ENCODE measurements around the gene PRR19. TPM values are rescaled to one million over a fixed set of nuclear protein-coding genes. Genes with fewer than 3 reads are reported as not detected.
"Not testable (repeated sequence)": the region's sequence is repeated elsewhere in the genome, so short reads cannot be mapped to it uniquely, and the experiment has no call there.

The PRR19 gene
- polyA plus RNA-seq, 1 donor from 2014 or later = 2.4 TPM

- TF ChIP-seq MXI1 (conservative IDR thresholded peaks at IDR 0.05; ENCODE audit: poor library complexity, severe bottlenecking) = peak; percentile 81
- TF ChIP-seq SMC3 (conservative IDR thresholded peaks at IDR 0.05; ENCODE audit: poor library complexity) = peak; percentile 31
- TF ChIP-seq, protein P1, sequence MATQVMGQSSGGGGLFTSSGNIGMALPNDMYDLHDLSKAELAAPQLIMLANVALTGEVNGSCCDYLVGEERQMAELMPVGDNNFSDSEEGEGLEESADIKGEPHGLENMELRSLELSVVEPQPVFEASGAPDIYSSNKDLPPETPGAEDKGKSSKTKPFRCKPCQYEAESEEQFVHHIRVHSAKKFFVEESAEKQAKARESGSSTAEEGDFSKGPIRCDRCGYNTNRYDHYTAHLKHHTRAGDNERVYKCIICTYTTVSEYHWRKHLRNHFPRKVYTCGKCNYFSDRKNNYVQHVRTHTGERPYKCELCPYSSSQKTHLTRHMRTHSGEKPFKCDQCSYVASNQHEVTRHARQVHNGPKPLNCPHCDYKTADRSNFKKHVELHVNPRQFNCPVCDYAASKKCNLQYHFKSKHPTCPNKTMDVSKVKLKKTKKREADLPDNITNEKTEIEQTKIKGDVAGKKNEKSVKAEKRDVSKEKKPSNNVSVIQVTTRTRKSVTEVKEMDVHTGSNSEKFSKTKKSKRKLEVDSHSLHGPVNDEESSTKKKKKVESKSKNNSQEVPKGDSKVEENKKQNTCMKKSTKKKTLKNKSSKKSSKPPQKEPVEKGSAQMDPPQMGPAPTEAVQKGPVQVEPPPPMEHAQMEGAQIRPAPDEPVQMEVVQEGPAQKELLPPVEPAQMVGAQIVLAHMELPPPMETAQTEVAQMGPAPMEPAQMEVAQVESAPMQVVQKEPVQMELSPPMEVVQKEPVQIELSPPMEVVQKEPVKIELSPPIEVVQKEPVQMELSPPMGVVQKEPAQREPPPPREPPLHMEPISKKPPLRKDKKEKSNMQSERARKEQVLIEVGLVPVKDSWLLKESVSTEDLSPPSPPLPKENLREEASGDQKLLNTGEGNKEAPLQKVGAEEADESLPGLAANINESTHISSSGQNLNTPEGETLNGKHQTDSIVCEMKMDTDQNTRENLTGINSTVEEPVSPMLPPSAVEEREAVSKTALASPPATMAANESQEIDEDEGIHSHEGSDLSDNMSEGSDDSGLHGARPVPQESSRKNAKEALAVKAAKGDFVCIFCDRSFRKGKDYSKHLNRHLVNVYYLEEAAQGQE (IDR thresholded peaks at IDR 0.05; ENCODE audit: borderline replicate concordance) = no peak
- TF ChIP-seq POLR2AphosphoS5 (IDR thresholded peaks at IDR 0.05) = peak; percentile 82
- peak; percentile 39 for TF ChIP-seq TAF1 (IDR thresholded peaks at IDR 0.05; ENCODE audit: low read depth)
- no peaks in the 10 kb centered on the region for H3K36me3 ChIP-seq (ENCODE audit: insufficient read depth, low read length)
- peak within 1 kb of the TSS; percentile 97 for H3K4me3 ChIP-seq (ENCODE audit: low read length)
- no peaks in the 10 kb centered on the region for H3K9me3 ChIP-seq (ENCODE audit: low read length)
- no peaks in the 10 kb centered on the region for H4K20me1 ChIP-seq (ENCODE audit: insufficient read depth)
- peak within 1 kb of the TSS; percentile 90 for H3K27ac ChIP-seq (ENCODE audit: low read length)
- no peaks in the 10 kb centered on the region for H3K9me2 ChIP-seq (ENCODE audit: insufficient read depth, low read length)
- no peaks in the 10 kb centered on the region for H3K27me3 ChIP-seq (ENCODE audit: insufficient read depth, low read depth, low read length)
- H3K4me2 ChIP-seq (ENCODE audit: low read length) = peak within 1 kb of the TSS; percentile 92
- peak within 1 kb of the TSS; percentile 45 for H2AFZ ChIP-seq (ENCODE audit: low read depth, low read length)
- H3K79me2 ChIP-seq (replicated peaks; ENCODE audit: insufficient read depth, low read length) = peaks cover 20% of the 10 kb centered on the region
- no peaks in the 10 kb centered on the region for H3F3A ChIP-seq (ENCODE audit: insufficient read depth, low read length, poor library complexity, severe bottlenecking)
- peak within 1 kb of the TSS; percentile 87 for H3K9ac ChIP-seq (ENCODE audit: low read length)
Measured at GRCh38 chr19:42254850-42255765, 46.8 kb upstream of the PRR19 start, which contains the start of gene ERF. ERF (minus strand) TSS chr19:42255128; CDS start chr19:42254999, 129 bp downstream.

GRCh38 chr19:42255766-42256745 is 45.9 kb upstream of the PRR19 start:
- no peaks in the 10 kb centered on the region for H3K36me3 ChIP-seq (ENCODE audit: insufficient read depth, low read length)
- no peak for TF ChIP-seq EZH2 (IDR thresholded peaks at IDR 0.05; ENCODE audit: borderline replicate concordance, insufficient read depth, low read length, poor library complexity, severe bottlenecking)
- TF ChIP-seq POLR2AphosphoS5 (IDR thresholded peaks at IDR 0.05) = no peak
- TF ChIP-seq TAF1 (IDR thresholded peaks at IDR 0.05; ENCODE audit: low read depth) = no peak
- TF ChIP-seq, protein P1 (IDR thresholded peaks at IDR 0.05; ENCODE audit: borderline replicate concordance) = peak; percentile 60
- TF ChIP-seq, protein P2, sequence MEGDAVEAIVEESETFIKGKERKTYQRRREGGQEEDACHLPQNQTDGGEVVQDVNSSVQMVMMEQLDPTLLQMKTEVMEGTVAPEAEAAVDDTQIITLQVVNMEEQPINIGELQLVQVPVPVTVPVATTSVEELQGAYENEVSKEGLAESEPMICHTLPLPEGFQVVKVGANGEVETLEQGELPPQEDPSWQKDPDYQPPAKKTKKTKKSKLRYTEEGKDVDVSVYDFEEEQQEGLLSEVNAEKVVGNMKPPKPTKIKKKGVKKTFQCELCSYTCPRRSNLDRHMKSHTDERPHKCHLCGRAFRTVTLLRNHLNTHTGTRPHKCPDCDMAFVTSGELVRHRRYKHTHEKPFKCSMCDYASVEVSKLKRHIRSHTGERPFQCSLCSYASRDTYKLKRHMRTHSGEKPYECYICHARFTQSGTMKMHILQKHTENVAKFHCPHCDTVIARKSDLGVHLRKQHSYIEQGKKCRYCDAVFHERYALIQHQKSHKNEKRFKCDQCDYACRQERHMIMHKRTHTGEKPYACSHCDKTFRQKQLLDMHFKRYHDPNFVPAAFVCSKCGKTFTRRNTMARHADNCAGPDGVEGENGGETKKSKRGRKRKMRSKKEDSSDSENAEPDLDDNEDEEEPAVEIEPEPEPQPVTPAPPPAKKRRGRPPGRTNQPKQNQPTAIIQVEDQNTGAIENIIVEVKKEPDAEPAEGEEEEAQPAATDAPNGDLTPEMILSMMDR (IDR thresholded peaks at IDR 0.05; ENCODE audit: poor library complexity, severe bottlenecking) = no peak
- TF ChIP-seq SMC3 (conservative IDR thresholded peaks at IDR 0.05; ENCODE audit: poor library complexity) = peak; percentile 16
- TF ChIP-seq RAD21 (conservative IDR thresholded peaks at IDR 0.05) = no peak
- TF ChIP-seq MXI1 (conservative IDR thresholded peaks at IDR 0.05; ENCODE audit: poor library complexity, severe bottlenecking) = no peak
- TF ChIP-seq EP300 (conservative IDR thresholded peaks at IDR 0.05; ENCODE audit: poor library complexity, severe bottlenecking) = no peak

DNA sequence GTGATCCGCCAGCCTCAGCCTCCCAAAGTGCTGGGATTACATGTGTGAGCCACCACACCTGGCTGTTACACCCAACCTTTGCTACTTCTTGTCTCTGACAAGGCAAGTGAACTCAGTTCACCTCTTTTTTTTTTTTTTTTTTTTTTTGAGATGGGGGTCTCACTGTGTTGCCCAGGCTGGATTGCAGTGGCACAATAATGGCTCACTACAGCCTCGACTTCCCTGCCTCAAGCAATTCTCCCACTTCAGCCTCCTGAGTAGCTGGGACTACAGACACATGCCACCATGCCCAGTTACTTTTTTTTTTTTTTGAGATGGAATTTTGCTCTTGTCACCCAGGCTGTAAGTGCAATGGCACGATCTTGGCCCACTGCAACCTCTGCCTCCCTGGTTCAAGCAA is 44.1 kb upstream of the PRR19 start:
- H3K9me2 ChIP-seq (ENCODE audit: insufficient read depth, low read length); H3K79me2 ChIP-seq (replicated peaks; ENCODE audit: insufficient read depth, low read length); H2AFZ ChIP-seq (ENCODE audit: low read depth, low read length); H3K4me2 ChIP-seq (ENCODE audit: low read length); H3K27ac ChIP-seq (ENCODE audit: low read length); H3F3A ChIP-seq (ENCODE audit: insufficient read depth, low read length, poor library complexity, severe bottlenecking); H4K20me1 ChIP-seq (ENCODE audit: insufficient read depth); H3K9ac ChIP-seq (ENCODE audit: low read length); H3K36me3 ChIP-seq (ENCODE audit: insufficient read depth, low read length); H3K27me3 ChIP-seq (ENCODE audit: insufficient read depth, low read depth, low read length); H3K4me3 ChIP-seq (ENCODE audit: low read length); H3K9me3 ChIP-seq (ENCODE audit: low read length): not testable (repeated sequence)

More at GRCh38 chr19:42255766-42256745, 45.9 kb upstream of the PRR19 start:
- H3K4me2 ChIP-seq (ENCODE audit: low read length) = peak overlapping the region; percentile 92
- no peaks in the 10 kb centered on the region for H3F3A ChIP-seq (ENCODE audit: insufficient read depth, low read length, poor library complexity, severe bottlenecking)
- peak overlapping the region; percentile 97 for H3K4me3 ChIP-seq (ENCODE audit: low read length)
- no peaks in the 10 kb centered on the region for H3K9me2 ChIP-seq (ENCODE audit: insufficient read depth, low read length)
- no peaks in the 10 kb centered on the region for H3K9me3 ChIP-seq (ENCODE audit: low read length)
- no peaks in the 10 kb centered on the region for H3K27me3 ChIP-seq (ENCODE audit: insufficient read depth, low read depth, low read length)
- peak overlapping the region; percentile 45 for H2AFZ ChIP-seq (ENCODE audit: low read depth, low read length)
- peak overlapping the region; percentile 85 for H3K9ac ChIP-seq (ENCODE audit: low read length)
- peaks cover 20% of the 10 kb centered on the region for H3K79me2 ChIP-seq (replicated peaks; ENCODE audit: insufficient read depth, low read length)
- H4K20me1 ChIP-seq (ENCODE audit: insufficient read depth) = no peaks in the 10 kb centered on the region
- H3K27ac ChIP-seq (ENCODE audit: low read length) = peak overlapping the region; percentile 90

Data from neural cell (in vitro differentiated cells).